T follicular helper cell (primary cell): ENCODE measurements around the gene HEATR3.

Source experiments
- DNase-seq: peaks from one replicate; pipeline ENCODE4 v3.0.0-alpha.2; 2020; ENCODE audit warnings: low read depth
- total RNA-seq, 2 experiments: gene quantifications; one replicate each; lab custom pipeline; 2026; lab: John Stamatoyannopoulos, UW

Gene HEATR3
- total RNA-seq: 34.5 to 34.7 reads per million in 2 experiments

- peak; percentile 88 for DNase-seq
Observed at GRCh38 chr16:50065624-50066481, at the start of gene HEATR3. TSS of gene HEATR3 (plus strand) at chr16:50065970. CDS start at chr16:50066132, 162 bp downstream.

- no peak for DNase-seq
Observed at GRCh38 chr16:50017553-50017952, 48.2 kb upstream of the HEATR3 start.

GRCh38 chr16:50021544-50021943 lies 44.2 kb upstream of the HEATR3 start:
- no peak for DNase-seq

- no peak for DNase-seq
Observed at GRCh38 chr16:50023641-50024040, 42.1 kb upstream of the HEATR3 start.

- DNase-seq: no peak
Observed at GRCh38 chr16:50024207-50024606, 41.6 kb upstream of the HEATR3 start.

- peak; percentile 83 for DNase-seq
Observed at GRCh38 chr16:50024684-50025536, 40.9 kb upstream of the HEATR3 start, which contains the start of gene CNEP1R1. TSS of gene CNEP1R1 (plus strand) at chr16:50025225. CDS start at chr16:50025316, 91 bp downstream.

- no peak for DNase-seq
Observed at GRCh38 chr16:50025537-50025931, 40.2 kb upstream of the HEATR3 start.

GRCh38 chr16:50027829-50028228 lies 37.9 kb upstream of the HEATR3 start:
- no peak for DNase-seq

GRCh38 chr16:50035468-50035992 lies 30.2 kb upstream of the HEATR3 start:
- DNase-seq: no peak

- DNase-seq: no peak
Observed at GRCh38 chr16:50036426-50036825, 29.3 kb upstream of the HEATR3 start.

GRCh38 chr16:50037662-50038220 lies 28.0 kb upstream of the HEATR3 start:
- DNase-seq: no peak

GRCh38 chr16:50038286-50038685 lies 27.5 kb upstream of the HEATR3 start:
- DNase-seq: no peak

GRCh38 chr16:50038756-50039529 lies 26.8 kb upstream of the HEATR3 start:
- no peak for DNase-seq

GRCh38 chr16:50040018-50040417 lies 25.8 kb upstream of the HEATR3 start:
- DNase-seq: no peak

GRCh38 chr16:50040710-50041109 lies 25.1 kb upstream of the HEATR3 start:
- no peak for DNase-seq

GRCh38 chr16:50043358-50043757 lies 22.4 kb upstream of the HEATR3 start:
- no peak for DNase-seq

- DNase-seq: no peak
Observed at GRCh38 chr16:50045412-50045811, 20.4 kb upstream of the HEATR3 start.

GRCh38 chr16:50046853-50047252 lies 18.9 kb upstream of the HEATR3 start:
- DNase-seq: no peak

GRCh38 chr16:50047864-50048263 lies 17.9 kb upstream of the HEATR3 start:
- no peak for DNase-seq

GRCh38 chr16:50050802-50051201 lies 15.0 kb upstream of the HEATR3 start:
- DNase-seq: no peak

GRCh38 chr16:50056226-50056625 lies 9.5 kb upstream of the HEATR3 start:
- DNase-seq: no peak
